Thoracic aorta (tissue), 2 donors: ENCODE data around the gene PIGU. TPM values are rescaled to one million over a fixed set of nuclear protein-coding genes. Genes with fewer than 3 reads are reported as not detected.

Source experiments
- ATAC-seq: fragments of 150-250 bp; one replicate; pipeline ENCODE4 v1.8.0; 2017; ENCODE audit warnings: low read depth; ENCODE audit not compliant: insufficient number of reproducible peaks, low FRiP score
- DNase-seq: peaks from one replicate; pipeline ENCODE4 v3.0.0-alpha.2; 2020; ENCODE audit warnings: low spot score
- H3K27ac ChIP-seq, 2 donors: fragments of 200-600 bp; sonication (generic); 1 replicate in 1 of 2; 2 replicates in 1 of 2; pipeline ENCODE4 v1.5.1; 2016; ENCODE audit warnings: mild to moderate bottlenecking in 2 of 2, moderate library complexity in 2 of 2
- H3K27me3 ChIP-seq: fragments of 200-600 bp; sonication (generic); replicated peaks from 2 replicates; pipeline ENCODE4 v1.6.0; 2016; ENCODE audit warnings: mild to moderate bottlenecking; ENCODE audit not compliant: insufficient read depth
- H3K36me3 ChIP-seq: fragments of 200-600 bp; sonication (generic); one replicate; pipeline ENCODE4 v1.5.1; 2016
- H3K4me1 ChIP-seq, 2 donors: fragments of 200-600 bp; sonication (generic); 1 replicate in 1 of 2; 2 replicates in 1 of 2; pipeline versions ENCODE4 v1.5.1 to v1.6.0; 2016; ENCODE audit warnings: low read depth in 2 of 2, mild to moderate bottlenecking in 1 of 2; ENCODE audit not compliant: control insufficient read depth in 1 of 2
- H3K4me3 ChIP-seq: fragments of 200-600 bp; sonication (generic); 2 replicates; pipeline ENCODE4 v1.5.1; 2016; ENCODE audit warnings: mild to moderate bottlenecking
- H3K9me3 ChIP-seq: fragments of 200-600 bp; sonication (generic); 2 replicates; pipeline ENCODE4 v1.5.1; 2016
- total RNA-seq, 2 donors: library from RNA; depleted of rRNA; stranded (reverse); fragments of >200 nt; gene quantifications; one replicate each; pipeline versions ENCODE4 v1.1.0 to v1.2.3, GENCODE V29; 2016
- TF ChIP-seq, protein P1 (sequence below): fragments of 200-600 bp; sonication (generic); IDR thresholded peaks from one replicate; pipeline ENCODE4 v1.5.1; 2019; ENCODE audit warnings: antibody characterized with exemption

The PIGU gene
- total RNA-seq, 2 donors from 2014 or later, result 10.2 to 10.4 TPM

DNA sequence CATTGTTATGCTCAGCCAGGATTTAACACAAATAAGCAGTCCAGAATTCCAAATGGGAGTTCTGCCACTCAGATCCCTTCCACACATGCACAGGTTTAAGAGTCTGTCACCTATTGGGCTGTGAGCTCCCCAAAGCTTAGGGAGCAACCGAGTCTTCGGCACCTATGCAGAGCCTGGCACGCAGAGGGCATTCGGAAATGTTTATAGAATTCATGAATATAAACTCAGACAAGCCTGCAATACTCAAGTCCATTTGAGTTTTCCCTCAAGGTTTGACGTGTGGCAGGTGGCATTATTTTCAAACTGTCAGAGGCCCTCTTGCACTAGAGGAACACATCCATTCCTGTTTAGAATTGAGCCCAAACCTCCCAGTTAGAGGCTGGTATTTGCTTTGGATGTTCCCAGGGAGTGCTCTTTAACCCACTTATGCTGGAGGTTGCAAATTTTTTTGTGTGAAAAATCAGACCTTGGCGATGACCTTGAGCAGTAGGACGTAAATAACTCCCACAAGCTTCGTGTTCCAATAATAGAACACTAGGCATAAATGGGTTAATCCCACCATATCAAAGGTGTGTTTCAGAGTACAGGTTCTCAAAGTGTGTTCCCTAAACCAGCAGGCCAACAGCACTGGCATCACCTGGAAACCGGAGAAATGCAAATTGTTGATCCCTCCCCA, 90.3 kb downstream of the PIGU start:
- ATAC-seq (no peak), DNase-seq (no peak)
- Histone ChIP-seq H3K27me3 (no peaks in the 10 kb centered on the region), H3K4me1 (peaks cover 6 to 8% of the 10 kb centered on the region in 2 donors), H3K9me3 (no peaks in the 10 kb centered on the region), H3K27ac (no peak overlapping the region), H3K4me3 (no peak overlapping the region), H3K36me3 (peaks cover 9% of the 10 kb centered on the region)
- TF ChIP-seq, protein P1, sequence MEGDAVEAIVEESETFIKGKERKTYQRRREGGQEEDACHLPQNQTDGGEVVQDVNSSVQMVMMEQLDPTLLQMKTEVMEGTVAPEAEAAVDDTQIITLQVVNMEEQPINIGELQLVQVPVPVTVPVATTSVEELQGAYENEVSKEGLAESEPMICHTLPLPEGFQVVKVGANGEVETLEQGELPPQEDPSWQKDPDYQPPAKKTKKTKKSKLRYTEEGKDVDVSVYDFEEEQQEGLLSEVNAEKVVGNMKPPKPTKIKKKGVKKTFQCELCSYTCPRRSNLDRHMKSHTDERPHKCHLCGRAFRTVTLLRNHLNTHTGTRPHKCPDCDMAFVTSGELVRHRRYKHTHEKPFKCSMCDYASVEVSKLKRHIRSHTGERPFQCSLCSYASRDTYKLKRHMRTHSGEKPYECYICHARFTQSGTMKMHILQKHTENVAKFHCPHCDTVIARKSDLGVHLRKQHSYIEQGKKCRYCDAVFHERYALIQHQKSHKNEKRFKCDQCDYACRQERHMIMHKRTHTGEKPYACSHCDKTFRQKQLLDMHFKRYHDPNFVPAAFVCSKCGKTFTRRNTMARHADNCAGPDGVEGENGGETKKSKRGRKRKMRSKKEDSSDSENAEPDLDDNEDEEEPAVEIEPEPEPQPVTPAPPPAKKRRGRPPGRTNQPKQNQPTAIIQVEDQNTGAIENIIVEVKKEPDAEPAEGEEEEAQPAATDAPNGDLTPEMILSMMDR, result no peak

DNA sequence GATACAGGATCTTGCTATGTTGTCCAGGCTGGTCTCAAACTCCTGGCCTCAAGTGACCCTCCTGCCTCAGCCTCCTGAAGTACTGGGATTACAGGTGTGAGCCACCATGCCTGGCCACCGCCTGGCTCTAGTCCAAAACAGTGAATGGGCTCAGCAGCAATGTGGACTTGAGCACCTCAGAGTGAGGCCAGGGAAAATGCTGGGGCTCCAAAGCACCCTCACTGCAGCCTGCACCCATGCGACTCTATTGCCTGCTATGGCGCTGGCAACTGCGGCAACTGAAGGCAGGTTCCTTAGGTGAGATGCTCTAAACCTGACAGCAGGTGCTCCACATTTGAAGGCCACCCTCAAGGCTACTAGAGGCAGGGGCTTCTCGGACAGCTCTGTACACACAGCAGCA, 91.9 kb downstream of the PIGU start:
- ATAC-seq (no peak), DNase-seq (no peak)
- H3K27me3 ChIP-seq, result no peaks in the 10 kb centered on the region

DNA sequence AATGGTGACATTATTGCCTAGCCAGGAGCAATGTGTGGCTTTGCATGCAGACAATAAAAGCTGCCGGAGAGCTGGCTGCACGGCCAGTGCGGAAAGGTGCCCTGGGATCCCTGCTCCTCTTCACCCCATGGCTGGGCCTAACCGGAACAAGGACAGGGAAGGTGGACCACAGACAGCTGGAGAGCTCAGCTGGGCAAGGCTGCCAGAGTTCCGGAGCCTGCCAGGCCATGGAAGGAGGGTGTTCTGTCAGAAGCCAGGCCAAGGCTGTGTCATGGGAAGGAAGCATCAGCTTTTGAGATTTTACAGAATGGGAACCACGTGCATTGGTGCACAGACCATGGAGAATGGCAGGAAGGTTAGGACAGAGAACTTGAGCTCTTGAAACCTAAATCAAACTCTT, 93.3 kb downstream of the PIGU start:
- DNase-seq (no peak), ATAC-seq (no peak)
- no peak overlapping the region for H3K27ac ChIP-seq
- no peaks in the 10 kb centered on the region for H3K27me3 ChIP-seq
- peaks cover 9% of the 10 kb centered on the region for H3K36me3 ChIP-seq
- H3K9me3 ChIP-seq, result no peaks in the 10 kb centered on the region
- peaks cover 7 to 15% of the 10 kb centered on the region in 2 donors for H3K4me1 ChIP-seq
- H3K4me3 ChIP-seq, result no peak overlapping the region
- TF ChIP-seq, protein P1, result no peak

More for the DNA sequence above, 91.9 kb downstream of the PIGU start:
- Histone ChIP-seq H3K4me3 (no peak overlapping the region), H3K36me3 (peaks cover 9% of the 10 kb centered on the region), H3K9me3 (no peaks in the 10 kb centered on the region), H3K4me1 (peaks cover 7 to 15% of the 10 kb centered on the region in 2 donors), H3K27ac (no peak overlapping the region)
- TF ChIP-seq, protein P1, result no peak

DNA sequence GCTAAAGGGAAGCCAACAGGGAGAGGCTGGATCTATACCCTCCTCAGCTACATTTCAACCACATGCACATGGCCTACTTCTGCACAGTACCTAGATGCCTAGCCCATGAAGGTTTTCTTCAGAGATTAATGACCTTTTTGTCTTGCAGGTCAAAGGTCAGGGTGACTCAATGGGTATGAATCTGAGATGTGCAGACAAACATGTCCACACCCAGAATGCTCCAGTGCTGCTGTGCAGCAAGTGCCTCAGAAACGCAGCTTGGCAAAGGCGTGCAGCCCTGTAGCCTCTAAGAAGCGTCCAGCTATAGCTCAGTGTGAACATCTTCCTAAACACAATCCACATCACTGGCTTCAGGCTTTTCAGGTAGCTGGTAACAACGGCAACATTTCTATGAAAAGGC, 94.0 kb downstream of the PIGU start:
- no peak overlapping the region for H3K4me3 ChIP-seq
- TF ChIP-seq, protein P1, result no peak
- H3K4me1 ChIP-seq, result peaks cover 7 to 15% of the 10 kb centered on the region in 2 donors
- H3K27ac ChIP-seq, result peak overlapping the region in 1 of 2 donors; percentile 48
- no peaks in the 10 kb centered on the region for H3K27me3 ChIP-seq
- ATAC-seq (no peak), DNase-seq (no peak)
- H3K9me3 ChIP-seq, result no peaks in the 10 kb centered on the region
- H3K36me3 ChIP-seq, result peaks cover 7% of the 10 kb centered on the region

DNA sequence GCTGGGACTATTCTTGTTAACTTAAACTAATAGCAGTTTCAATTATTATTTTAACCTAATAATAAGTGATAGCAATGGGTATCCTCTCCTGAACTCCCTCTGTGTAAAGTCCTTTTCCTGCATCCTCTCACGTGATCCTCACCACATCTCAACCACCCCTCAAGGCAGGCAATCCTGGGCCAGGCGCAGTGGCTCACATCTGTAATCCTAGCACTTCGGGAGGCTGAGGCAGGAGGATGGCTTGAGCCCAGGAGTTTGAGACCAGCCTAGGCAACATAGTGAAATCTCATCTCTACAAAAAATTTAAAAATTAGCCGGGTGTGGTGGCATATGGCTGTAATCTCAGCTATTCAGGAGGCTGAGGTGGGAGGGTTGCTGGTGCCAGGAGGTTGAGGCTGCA, 94.7 kb downstream of the PIGU start:
- H3K27me3 ChIP-seq, result no peaks in the 10 kb centered on the region
- H3K4me1 ChIP-seq, result peaks cover 7 to 15% of the 10 kb centered on the region in 2 donors
- H3K27ac ChIP-seq, result peak overlapping the region; percentile 48 to 74
- H3K9me3 ChIP-seq, result no peaks in the 10 kb centered on the region
- H3K36me3 ChIP-seq, result peaks cover 7% of the 10 kb centered on the region
- no peak overlapping the region for H3K4me3 ChIP-seq
- TF ChIP-seq, protein P1, result no peak
- ATAC-seq, result no peak
- no peak for DNase-seq
